C4-2B (cell line): ENCODE data around the gene CRADD.
A peak's percentile ranks its signal among the peaks of the same experiment; 100 is the strongest.

Source experiments
- H3K27ac ChIP-seq: fragments of 450-650 bp; 2 replicates; pipeline ENCODE4 v1.5.1; 2017
- ZFX ChIP-seq: fragments of 450-650 bp; IDR thresholded peaks from 2 replicates; pipeline ENCODE4 v1.6.1; 2017
- TF ChIP-seq, protein P1 (sequence below): fragments of 450-650 bp; conservative IDR thresholded peaks from 2 replicates; pipeline ENCODE4 v1.5.1; 2017; ENCODE audit warnings: mild to moderate bottlenecking

CRADD gene

DNA sequence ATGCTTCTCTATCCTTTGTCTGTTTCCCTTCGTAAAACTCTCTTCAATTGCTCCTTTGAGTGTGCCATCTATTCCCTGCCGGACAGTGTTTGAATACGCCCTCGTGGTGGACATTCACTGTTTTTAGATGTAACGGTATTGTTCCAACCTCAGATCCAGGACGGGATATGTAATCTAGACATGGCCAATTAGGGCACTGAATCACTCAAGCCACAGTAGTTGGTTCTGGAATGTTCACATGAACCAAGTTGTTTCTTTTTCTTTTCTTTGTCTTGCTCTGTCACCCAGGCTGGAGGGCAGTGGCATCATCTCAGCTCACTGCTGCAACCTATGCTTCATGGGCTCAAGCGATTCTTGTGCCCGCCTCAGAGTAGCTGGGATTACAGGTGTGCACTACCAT lies 267.0 kb downstream of the CRADD start:
- H3K27ac ChIP-seq = peak overlapping the region; percentile 4; the same call in 1 of the 2 replicates
- TF ChIP-seq ZFX = no peak
- TF ChIP-seq, protein P1, sequence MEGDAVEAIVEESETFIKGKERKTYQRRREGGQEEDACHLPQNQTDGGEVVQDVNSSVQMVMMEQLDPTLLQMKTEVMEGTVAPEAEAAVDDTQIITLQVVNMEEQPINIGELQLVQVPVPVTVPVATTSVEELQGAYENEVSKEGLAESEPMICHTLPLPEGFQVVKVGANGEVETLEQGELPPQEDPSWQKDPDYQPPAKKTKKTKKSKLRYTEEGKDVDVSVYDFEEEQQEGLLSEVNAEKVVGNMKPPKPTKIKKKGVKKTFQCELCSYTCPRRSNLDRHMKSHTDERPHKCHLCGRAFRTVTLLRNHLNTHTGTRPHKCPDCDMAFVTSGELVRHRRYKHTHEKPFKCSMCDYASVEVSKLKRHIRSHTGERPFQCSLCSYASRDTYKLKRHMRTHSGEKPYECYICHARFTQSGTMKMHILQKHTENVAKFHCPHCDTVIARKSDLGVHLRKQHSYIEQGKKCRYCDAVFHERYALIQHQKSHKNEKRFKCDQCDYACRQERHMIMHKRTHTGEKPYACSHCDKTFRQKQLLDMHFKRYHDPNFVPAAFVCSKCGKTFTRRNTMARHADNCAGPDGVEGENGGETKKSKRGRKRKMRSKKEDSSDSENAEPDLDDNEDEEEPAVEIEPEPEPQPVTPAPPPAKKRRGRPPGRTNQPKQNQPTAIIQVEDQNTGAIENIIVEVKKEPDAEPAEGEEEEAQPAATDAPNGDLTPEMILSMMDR = no peak
